HG03460 (cell line): Measurements from ENCODE around the gene CTXN1.
"Not testable (repeated sequence)": the region's sequence is repeated elsewhere in the genome, so short reads cannot be mapped to it uniquely, and the experiment has no call there.

Experiments used
- ATAC-seq: cut with Tn5 transposase; IDR thresholded peaks from one replicate; pipeline ENCODE4 v1.9.1; 2021; ENCODE audit not compliant: unreplicated experiment

CTXN1 gene

GRCh38 chr19:7947939-7948338 is 22.0 kb upstream of the CTXN1 start:
- no peak for ATAC-seq

- peak; percentile 21 for ATAC-seq
Observed at GRCh38 chr19:7944177-7944761, 18.3 kb upstream of the CTXN1 start.

- ATAC-seq, result peak; percentile 95
Observed at GRCh38 chr19:7943444-7944176, 17.7 kb upstream of the CTXN1 start, which contains the start of gene TIMM44. TIMM44 (minus strand) TSS chr19:7943666; CDS start chr19:7943651, 15 bp downstream.

GRCh38 chr19:7942981-7943443 is 17.1 kb upstream of the CTXN1 start:
- no peak for ATAC-seq

- ATAC-seq, result no peak
Observed at GRCh38 chr19:7941895-7942596, 16.1 kb upstream of the CTXN1 start.

- no peak for ATAC-seq
Observed at GRCh38 chr19:7940841-7941240, 14.9 kb upstream of the CTXN1 start.

- no peak for ATAC-seq
Observed at GRCh38 chr19:7934766-7935165, 8.8 kb upstream of the CTXN1 start.

- ATAC-seq, result no peak
Observed at GRCh38 chr19:7933828-7934725, 8.1 kb upstream of the CTXN1 start.

GRCh38 chr19:7933411-7933810 is 7.5 kb upstream of the CTXN1 start:
- ATAC-seq, result no peak

GRCh38 chr19:7932930-7933300 is 7.0 kb upstream of the CTXN1 start:
- no peak for ATAC-seq

- ATAC-seq, result no peak
Observed at GRCh38 chr19:7932276-7932929, 6.5 kb upstream of the CTXN1 start.

- no peak for ATAC-seq
Observed at GRCh38 chr19:7931221-7932061, 5.5 kb upstream of the CTXN1 start.

- no peak for ATAC-seq
Observed at GRCh38 chr19:7930765-7931164, 4.8 kb upstream of the CTXN1 start.

GRCh38 chr19:7930030-7930429 is 4.1 kb upstream of the CTXN1 start:
- ATAC-seq, result not testable (repeated sequence)

- ATAC-seq, result no peak
Observed at GRCh38 chr19:7928741-7929701, 3.1 kb upstream of the CTXN1 start.

- no peak for ATAC-seq
Observed at GRCh38 chr19:7928334-7928706, 2.4 kb upstream of the CTXN1 start.

- no peak for ATAC-seq
Observed at GRCh38 chr19:7927605-7928333, 1.8 kb upstream of the CTXN1 start.
